GM23338 (cell line): ENCODE measurements around the gene LYZL2.

Experiments used
- EZH2 ChIP-seq: fragments of 200-600 bp; sonication (generic); IDR thresholded peaks from one replicate; pipeline ENCODE4 v1.8.0; 2017; ENCODE audit warnings: antibody characterized with exemption, mild to moderate bottlenecking, low read depth; ENCODE audit not compliant: unreplicated experiment
- POLR2AphosphoS5 ChIP-seq: IDR thresholded peaks from 2 replicates; pipeline ENCODE4 v1.6.1; 2016; ENCODE audit warnings: antibody characterized with exemption, low read depth
- TF ChIP-seq, protein P1 (sequence below), 2 experiments: fragments of 200-600 bp in 1 of 2; sonication (generic) in 1 of 2; conservative IDR thresholded peaks; 2 replicates each; pipeline versions ENCODE4 v1.5.1 to v1.6.1; 2016 to 2017; ENCODE audit warnings: antibody characterized with exemption in 2 of 2, low read depth in 2 of 2, mild to moderate bottlenecking in 2 of 2, moderate library complexity in 1 of 2

GRCh38 chr10:30656233-30656632 lies 26.7 kb upstream of the LYZL2 start:
- TF ChIP-seq, protein P1, sequence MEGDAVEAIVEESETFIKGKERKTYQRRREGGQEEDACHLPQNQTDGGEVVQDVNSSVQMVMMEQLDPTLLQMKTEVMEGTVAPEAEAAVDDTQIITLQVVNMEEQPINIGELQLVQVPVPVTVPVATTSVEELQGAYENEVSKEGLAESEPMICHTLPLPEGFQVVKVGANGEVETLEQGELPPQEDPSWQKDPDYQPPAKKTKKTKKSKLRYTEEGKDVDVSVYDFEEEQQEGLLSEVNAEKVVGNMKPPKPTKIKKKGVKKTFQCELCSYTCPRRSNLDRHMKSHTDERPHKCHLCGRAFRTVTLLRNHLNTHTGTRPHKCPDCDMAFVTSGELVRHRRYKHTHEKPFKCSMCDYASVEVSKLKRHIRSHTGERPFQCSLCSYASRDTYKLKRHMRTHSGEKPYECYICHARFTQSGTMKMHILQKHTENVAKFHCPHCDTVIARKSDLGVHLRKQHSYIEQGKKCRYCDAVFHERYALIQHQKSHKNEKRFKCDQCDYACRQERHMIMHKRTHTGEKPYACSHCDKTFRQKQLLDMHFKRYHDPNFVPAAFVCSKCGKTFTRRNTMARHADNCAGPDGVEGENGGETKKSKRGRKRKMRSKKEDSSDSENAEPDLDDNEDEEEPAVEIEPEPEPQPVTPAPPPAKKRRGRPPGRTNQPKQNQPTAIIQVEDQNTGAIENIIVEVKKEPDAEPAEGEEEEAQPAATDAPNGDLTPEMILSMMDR (conservative IDR thresholded peaks at IDR 0.05; ENCODE audit: low read depth in 2 of 2) = no peak
- TF ChIP-seq POLR2AphosphoS5 (no peak), EZH2 (no peak)
